Measurements from ENCODE around the gene AQP9. TPM values are rescaled to one million over a fixed set of nuclear protein-coding genes. Genes with fewer than 3 reads are reported as not detected.
A peak's percentile ranks its signal among the peaks of the same experiment; 100 is the strongest.

Gene AQP9
- total RNA-seq, 2 donors from 2014 or later: 0.95 to 10.0 TPM

GRCh38 chr15:58146211-58146610, 8.0 kb downstream of the AQP9 start:
- no peak for ATAC-seq (ENCODE audit: insufficient number of reproducible peaks, low FRiP score, low read depth)
- H3K36me3 ChIP-seq: no peaks in the 10 kb centered on the region
- H3K4me1 ChIP-seq (ENCODE audit: control insufficient read depth in 1 of 2, low read depth in 2 of 2): peaks cover 10 to 15% of the 10 kb centered on the region in 2 donors
- H3K4me3 ChIP-seq: no peak overlapping the region
- no peaks in the 10 kb centered on the region for H3K27me3 ChIP-seq (replicated peaks; ENCODE audit: insufficient read depth)
- DNase-seq (ENCODE audit: low spot score): no peak
- no peak for TF ChIP-seq CTCF (IDR thresholded peaks at IDR 0.05)
- H3K27ac ChIP-seq: peak overlapping the region in 1 of 2 donors; percentile 9
- H3K9me3 ChIP-seq: no peaks in the 10 kb centered on the region

- Histone ChIP-seq H3K9me3 (no peaks in the 10 kb centered on the region), H3K4me1 (ENCODE audit: control insufficient read depth in 1 of 2, low read depth in 2 of 2) (peaks cover 10 to 15% of the 10 kb centered on the region in 2 donors), H3K27me3 (replicated peaks; ENCODE audit: insufficient read depth) (no peaks in the 10 kb centered on the region), H3K36me3 (no peaks in the 10 kb centered on the region), H3K27ac (peak overlapping the region in 1 of 2 donors; percentile 9), H3K4me3 (no peak overlapping the region)
- TF ChIP-seq CTCF (IDR thresholded peaks at IDR 0.05): no peak
- DNase-seq (ENCODE audit: low spot score) (no peak), ATAC-seq (ENCODE audit: insufficient number of reproducible peaks, low FRiP score, low read depth) (no peak)
These were observed 8.6 kb downstream of the AQP9 start for GRCh38 chr15:58146749-58147148.

GRCh38 chr15:58147171-58147611, 9.0 kb downstream of the AQP9 start:
- no peak for DNase-seq (ENCODE audit: low spot score)
- TF ChIP-seq CTCF (IDR thresholded peaks at IDR 0.05): no peak
- H3K27ac ChIP-seq: peak overlapping the region in 1 of 2 donors; percentile 9
- H3K9me3 ChIP-seq: no peaks in the 10 kb centered on the region
- peaks cover 10 to 15% of the 10 kb centered on the region in 2 donors for H3K4me1 ChIP-seq (ENCODE audit: control insufficient read depth in 1 of 2, low read depth in 2 of 2)
- H3K4me3 ChIP-seq: no peak overlapping the region
- no peak for ATAC-seq (ENCODE audit: insufficient number of reproducible peaks, low FRiP score, low read depth)
- H3K36me3 ChIP-seq: no peaks in the 10 kb centered on the region
- no peaks in the 10 kb centered on the region for H3K27me3 ChIP-seq (replicated peaks; ENCODE audit: insufficient read depth)

GRCh38 chr15:58148120-58148519, 9.9 kb downstream of the AQP9 start:
- no peak for ATAC-seq (ENCODE audit: insufficient number of reproducible peaks, low FRiP score, low read depth)
- H3K27ac ChIP-seq: no peak overlapping the region
- no peak for TF ChIP-seq CTCF (IDR thresholded peaks at IDR 0.05)
- H3K36me3 ChIP-seq: no peaks in the 10 kb centered on the region
- H3K4me1 ChIP-seq (ENCODE audit: control insufficient read depth in 1 of 2, low read depth in 2 of 2): peaks cover 10 to 15% of the 10 kb centered on the region in 2 donors
- H3K4me3 ChIP-seq: no peak overlapping the region
- no peaks in the 10 kb centered on the region for H3K27me3 ChIP-seq (replicated peaks; ENCODE audit: insufficient read depth)
- no peak for DNase-seq (ENCODE audit: low spot score)
- no peaks in the 10 kb centered on the region for H3K9me3 ChIP-seq

- H3K4me3 ChIP-seq: no peak overlapping the region
- DNase-seq (ENCODE audit: low spot score): no peak
- H3K27me3 ChIP-seq (replicated peaks; ENCODE audit: insufficient read depth): no peaks in the 10 kb centered on the region
- no peaks in the 10 kb centered on the region for H3K36me3 ChIP-seq
- no peaks in the 10 kb centered on the region for H3K9me3 ChIP-seq
- ATAC-seq (ENCODE audit: insufficient number of reproducible peaks, low FRiP score, low read depth): no peak
- no peak for TF ChIP-seq CTCF (IDR thresholded peaks at IDR 0.05)
- peaks cover 10 to 15% of the 10 kb centered on the region in 2 donors for H3K4me1 ChIP-seq (ENCODE audit: control insufficient read depth in 1 of 2, low read depth in 2 of 2)
- H3K27ac ChIP-seq: no peak overlapping the region
These were observed 10.7 kb downstream of the AQP9 start for GRCh38 chr15:58148633-58149445.
